ENCODE results near the gene FGD5.

Gene FGD5

GRCh38 chr3:14789640-14790285, 29.0 kb upstream of the FGD5 start:
- Histone ChIP-seq H2BK5ac (ENCODE audit: low read depth, low read length, poor library complexity, severe bottlenecking) (no peak overlapping the region), H3K4ac (ENCODE audit: low read depth in 1 of 2, low read length in 2 of 2) (no peak overlapping the region)
- 65% methylated on average over 10 of the region's 10 CpGs for WGBS

DNA sequence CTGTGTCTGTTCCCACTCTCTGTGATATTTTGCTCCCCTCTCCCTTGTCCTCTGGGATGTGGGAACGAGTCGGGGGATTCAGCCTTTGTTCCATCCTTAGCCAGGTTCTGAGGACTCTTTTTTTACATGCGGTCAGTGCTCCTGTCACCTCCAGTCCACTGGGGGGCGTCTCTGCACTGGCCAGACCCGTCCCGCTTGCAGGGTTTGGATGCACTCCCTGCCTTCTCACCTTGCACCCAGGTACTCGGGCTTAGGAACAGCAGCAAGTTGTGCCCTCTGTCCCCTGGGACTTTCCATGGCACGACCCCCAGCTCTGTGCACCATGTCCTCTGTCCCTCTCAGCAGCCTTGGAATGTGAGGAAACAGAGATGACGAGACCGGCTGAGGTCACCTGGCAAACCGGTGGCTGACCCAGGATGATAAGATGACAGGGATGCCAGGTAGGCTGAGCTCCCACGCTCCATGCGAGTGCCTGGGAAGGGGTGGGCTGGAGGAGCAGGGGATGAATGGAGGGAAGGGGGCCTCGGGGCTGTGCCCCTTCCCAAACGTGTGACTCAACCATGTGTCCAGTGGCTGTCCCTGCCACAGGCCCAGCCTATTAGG, 27.3 kb upstream of the FGD5 start:
- Histone ChIP-seq H3K9ac (ENCODE audit: low read length) (peak overlapping the region; percentile 23), H2BK15ac (ENCODE audit: low read depth, poor library complexity, severe bottlenecking) (no peak overlapping the region), H3K9me3 (ENCODE audit: control insufficient read depth, low read length) (no peaks in the 10 kb centered on the region), H2AFZ (ENCODE audit: low read depth, low read length) (no peak overlapping the region), H3K79me1 (replicated peaks; ENCODE audit: low read length, poor library complexity, severe bottlenecking) (no peaks in the 10 kb centered on the region), H2BK5ac (ENCODE audit: low read depth, low read length, poor library complexity, severe bottlenecking) (no peak overlapping the region), H3K4ac (ENCODE audit: low read depth in 1 of 2, low read length in 2 of 2) (no peak overlapping the region), H3K4me1 (ENCODE audit: control insufficient read depth, insufficient read depth, low read depth, low read length) (no peaks in the 10 kb centered on the region), H3K23ac (ENCODE audit: low read length in 2 of 2) (no peak overlapping the region), H4K8ac (ENCODE audit: low read length) (no peak overlapping the region), H2AK5ac (ENCODE audit: low read length, severe bottlenecking) (no peak overlapping the region), H3K14ac (ENCODE audit: low read length in 2 of 2) (no peak overlapping the region), H4K91ac (ENCODE audit: low read length) (no peak overlapping the region), H2BK12ac (ENCODE audit: low read length in 2 of 2) (no peak overlapping the region), H3K4me2 (ENCODE audit: low read length, poor library complexity, severe bottlenecking) (no peak overlapping the region), H2BK120ac (ENCODE audit: low read depth, low read length) (no peak overlapping the region), H3K18ac (ENCODE audit: low read depth in 1 of 2, low read length in 2 of 2) (no peak overlapping the region), H3K27ac (ENCODE audit: low read length, poor library complexity, severe bottlenecking) (no peak overlapping the region), H3K36me3 (ENCODE audit: control insufficient read depth in 1 of 2, insufficient read depth in 2 of 2, low read depth in 1 of 2, low read length in 2 of 2) (no peaks in the 10 kb centered on the region), H3K4me3 (ENCODE audit: insufficient read depth in 1 of 2, low read depth in 1 of 2, low read length in 2 of 2) (no peak overlapping the region), H3K27me3 (ENCODE audit: control insufficient read depth in 1 of 2, insufficient read depth in 1 of 2, low read length in 2 of 2) (peaks cover 29 to 71% of the 10 kb centered on the region in 2 experiments)
- 22% methylated on average over 15 of the region's 15 CpGs for WGBS
- peak; percentile 18 for DNase-seq

More at GRCh38 chr3:14789640-14790285, 29.0 kb upstream of the FGD5 start:
- no peak overlapping the region for H2AFZ ChIP-seq (ENCODE audit: low read depth, low read length)
- H2BK15ac ChIP-seq (ENCODE audit: low read depth, poor library complexity, severe bottlenecking) = no peak overlapping the region
- H3K36me3 ChIP-seq (ENCODE audit: control insufficient read depth in 1 of 2, insufficient read depth in 2 of 2, low read depth in 1 of 2, low read length in 2 of 2) = no peaks in the 10 kb centered on the region
- no peak overlapping the region for H3K27ac ChIP-seq (ENCODE audit: low read length, poor library complexity, severe bottlenecking)
- H3K79me1 ChIP-seq (replicated peaks; ENCODE audit: low read length, poor library complexity, severe bottlenecking) = no peaks in the 10 kb centered on the region
- no peak for DNase-seq
- no peak overlapping the region for H4K8ac ChIP-seq (ENCODE audit: low read length)
- no peak overlapping the region for H4K91ac ChIP-seq (ENCODE audit: low read length)
- H3K4me1 ChIP-seq (ENCODE audit: control insufficient read depth, insufficient read depth, low read depth, low read length) = no peaks in the 10 kb centered on the region
- no peak overlapping the region for H2BK120ac ChIP-seq (ENCODE audit: low read depth, low read length)
- H3K9ac ChIP-seq (ENCODE audit: low read length) = no peak overlapping the region
- H3K4me2 ChIP-seq (ENCODE audit: low read length, poor library complexity, severe bottlenecking) = no peak overlapping the region
- no peak overlapping the region for H2AK5ac ChIP-seq (ENCODE audit: low read length, severe bottlenecking)
- peaks cover 23 to 78% of the 10 kb centered on the region in 2 experiments for H3K27me3 ChIP-seq (ENCODE audit: control insufficient read depth in 1 of 2, insufficient read depth in 1 of 2, low read length in 2 of 2)
- H2BK12ac ChIP-seq (ENCODE audit: low read length in 2 of 2) = no peak overlapping the region
- no peak overlapping the region for H3K23ac ChIP-seq (ENCODE audit: low read length in 2 of 2)
- no peaks in the 10 kb centered on the region for H3K9me3 ChIP-seq (ENCODE audit: control insufficient read depth, low read length)
- no peak overlapping the region for H3K4me3 ChIP-seq (ENCODE audit: insufficient read depth in 1 of 2, low read depth in 1 of 2, low read length in 2 of 2)
- no peak overlapping the region for H3K18ac ChIP-seq (ENCODE audit: low read depth in 1 of 2, low read length in 2 of 2)
- H3K14ac ChIP-seq (ENCODE audit: low read length in 2 of 2) = no peak overlapping the region

- Histone ChIP-seq H3K14ac (ENCODE audit: low read length in 2 of 2) (no peak overlapping the region), H2AK5ac (ENCODE audit: low read length, severe bottlenecking) (no peak overlapping the region), H2BK15ac (ENCODE audit: low read depth, poor library complexity, severe bottlenecking) (no peak overlapping the region), H3K4me1 (ENCODE audit: control insufficient read depth, insufficient read depth, low read depth, low read length) (no peaks in the 10 kb centered on the region), H3K9ac (ENCODE audit: low read length) (no peak overlapping the region), H3K27ac (ENCODE audit: low read length, poor library complexity, severe bottlenecking) (no peak overlapping the region), H3K27me3 (ENCODE audit: control insufficient read depth in 1 of 2, insufficient read depth in 1 of 2, low read length in 2 of 2) (peaks cover 35 to 76% of the 10 kb centered on the region in 2 experiments), H3K4ac (ENCODE audit: low read depth in 1 of 2, low read length in 2 of 2) (no peak overlapping the region), H3K9me3 (ENCODE audit: control insufficient read depth, low read length) (no peaks in the 10 kb centered on the region), H2BK12ac (ENCODE audit: low read length in 2 of 2) (no peak overlapping the region), H2BK5ac (ENCODE audit: low read depth, low read length, poor library complexity, severe bottlenecking) (no peak overlapping the region), H4K91ac (ENCODE audit: low read length) (no peak overlapping the region), H2AFZ (ENCODE audit: low read depth, low read length) (no peak overlapping the region), H2BK120ac (ENCODE audit: low read depth, low read length) (no peak overlapping the region), H3K36me3 (ENCODE audit: control insufficient read depth in 1 of 2, insufficient read depth in 2 of 2, low read depth in 1 of 2, low read length in 2 of 2) (no peaks in the 10 kb centered on the region), H3K4me3 (ENCODE audit: insufficient read depth in 1 of 2, low read depth in 1 of 2, low read length in 2 of 2) (no peak overlapping the region), H3K23ac (ENCODE audit: low read length in 2 of 2) (no peak overlapping the region), H3K4me2 (ENCODE audit: low read length, poor library complexity, severe bottlenecking) (no peak overlapping the region), H3K79me1 (replicated peaks; ENCODE audit: low read length, poor library complexity, severe bottlenecking) (no peaks in the 10 kb centered on the region), H3K18ac (ENCODE audit: low read depth in 1 of 2, low read length in 2 of 2) (no peak overlapping the region), H4K8ac (ENCODE audit: low read length) (no peak overlapping the region)
- no peak for DNase-seq
- 90% methylated on average over 8 of the region's 9 CpGs for WGBS
Measured at GRCh38 chr3:14792691-14793121, 26.1 kb upstream of the FGD5 start.

DNA sequence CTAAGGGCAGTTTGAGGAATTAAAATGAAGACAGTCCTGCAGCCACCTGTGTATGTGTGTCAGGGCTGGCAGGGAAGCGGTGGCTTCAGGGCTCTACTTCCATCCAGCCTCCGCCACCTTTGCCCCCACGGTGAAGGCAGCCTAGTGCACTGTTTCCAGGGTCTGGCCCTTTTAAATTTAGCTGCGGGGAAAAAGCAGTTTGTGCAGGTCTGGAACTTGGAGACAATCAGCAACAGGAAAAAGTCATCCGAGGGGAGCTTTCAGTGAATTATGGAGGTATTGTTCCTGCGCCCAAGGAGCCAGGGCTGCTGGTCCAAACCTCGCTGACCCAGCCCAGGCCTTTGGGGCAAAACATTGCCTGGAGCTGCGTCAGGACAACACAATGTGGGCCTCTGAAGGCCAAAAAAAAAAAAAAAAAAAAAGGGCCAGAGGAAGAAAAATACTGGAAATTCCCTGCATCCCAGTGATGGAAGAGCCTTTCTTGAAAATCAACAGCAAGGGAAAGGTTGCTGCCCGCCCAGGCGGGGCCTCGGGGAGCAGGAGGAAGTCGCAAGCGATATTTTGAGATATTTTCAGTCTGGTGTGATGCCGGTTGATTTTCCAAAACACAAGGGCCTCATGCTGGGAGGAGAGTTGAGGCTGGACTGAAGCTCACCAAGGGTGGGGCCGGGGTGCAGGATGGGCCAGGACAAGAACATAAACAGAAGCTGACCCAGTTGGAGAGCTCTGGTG, 25.5 kb upstream of the FGD5 start:
- Histone ChIP-seq H3K4ac (ENCODE audit: low read depth in 1 of 2, low read length in 2 of 2) (no peak overlapping the region), H2BK5ac (ENCODE audit: low read depth, low read length, poor library complexity, severe bottlenecking) (no peak overlapping the region), H3K9me3 (ENCODE audit: control insufficient read depth, low read length) (no peaks in the 10 kb centered on the region), H3K36me3 (ENCODE audit: control insufficient read depth in 1 of 2, insufficient read depth in 2 of 2, low read depth in 1 of 2, low read length in 2 of 2) (no peaks in the 10 kb centered on the region), H3K27me3 (ENCODE audit: control insufficient read depth in 1 of 2, insufficient read depth in 1 of 2, low read length in 2 of 2) (peaks cover 32 to 73% of the 10 kb centered on the region in 2 experiments), H3K27ac (ENCODE audit: low read length, poor library complexity, severe bottlenecking) (no peak overlapping the region), H3K9ac (ENCODE audit: low read length) (no peak overlapping the region), H3K18ac (ENCODE audit: low read depth in 1 of 2, low read length in 2 of 2) (no peak overlapping the region), H2AFZ (ENCODE audit: low read depth, low read length) (no peak overlapping the region), H4K91ac (ENCODE audit: low read length) (no peak overlapping the region), H3K23ac (ENCODE audit: low read length in 2 of 2) (no peak overlapping the region), H3K4me1 (ENCODE audit: control insufficient read depth, insufficient read depth, low read depth, low read length) (no peaks in the 10 kb centered on the region), H3K4me3 (ENCODE audit: insufficient read depth in 1 of 2, low read depth in 1 of 2, low read length in 2 of 2) (no peak overlapping the region), H2BK15ac (ENCODE audit: low read depth, poor library complexity, severe bottlenecking) (no peak overlapping the region), H3K14ac (ENCODE audit: low read length in 2 of 2) (no peak overlapping the region), H2BK12ac (ENCODE audit: low read length in 2 of 2) (no peak overlapping the region), H3K79me1 (replicated peaks; ENCODE audit: low read length, poor library complexity, severe bottlenecking) (no peaks in the 10 kb centered on the region), H2BK120ac (ENCODE audit: low read depth, low read length) (no peak overlapping the region), H2AK5ac (ENCODE audit: low read length, severe bottlenecking) (no peak overlapping the region), H4K8ac (ENCODE audit: low read length) (no peak overlapping the region), H3K4me2 (ENCODE audit: low read length, poor library complexity, severe bottlenecking) (no peak overlapping the region)
- no peak for DNase-seq
- WGBS = 79% methylated on average over 15 of the region's 15 CpGs
